DMS53 treated with DMSO at 0.1 percent for 48 hours (cell line): Measurements from ENCODE around the gene MYO5B.
"Not testable (repeated sequence)": the region's sequence is repeated elsewhere in the genome, so short reads cannot be mapped to it uniquely, and the experiment has no call there.

ENCODE experiments used
- DNase-seq: peaks from one replicate; lab custom pipeline; 2025; ENCODE audit not compliant: unreplicated experiment; lab: John Stamatoyannopoulos, UW

Gene MYO5B

GRCh38 chr18:50194631-50195532, at the start of gene MYO5B:
Gene MYO5B (minus strand): TSS chr18:50195147. CDS start chr18:50194793, 354 bp downstream.
- peak; percentile 95 for DNase-seq

- not testable (repeated sequence) for DNase-seq
Measured at GRCh38 chr18:50241768-50242167, 46.8 kb upstream of the MYO5B start.

DNA sequence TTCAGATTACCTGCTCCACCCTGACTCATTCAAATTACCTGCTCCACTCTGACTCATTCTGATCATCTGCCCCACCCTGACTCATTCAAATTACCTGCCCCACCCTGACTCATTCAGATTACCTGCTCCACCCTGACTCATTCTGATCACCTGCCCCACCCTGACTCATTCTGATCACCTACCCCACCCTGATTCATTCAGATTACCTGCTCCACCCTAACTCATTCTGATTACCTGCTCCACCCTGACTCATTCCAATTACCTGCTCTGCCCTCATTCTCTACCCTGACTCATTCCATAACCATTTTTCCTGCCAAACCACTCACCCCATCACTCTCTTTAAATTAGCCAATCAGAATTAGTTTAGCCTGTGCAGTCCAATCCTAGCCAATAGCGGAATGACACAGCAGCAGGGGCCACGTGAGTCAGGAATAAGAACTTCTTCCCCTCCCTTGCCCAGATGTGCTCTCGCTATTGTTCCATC, 45.2 kb upstream of the MYO5B start:
- DNase-seq, result no peak

DNA sequence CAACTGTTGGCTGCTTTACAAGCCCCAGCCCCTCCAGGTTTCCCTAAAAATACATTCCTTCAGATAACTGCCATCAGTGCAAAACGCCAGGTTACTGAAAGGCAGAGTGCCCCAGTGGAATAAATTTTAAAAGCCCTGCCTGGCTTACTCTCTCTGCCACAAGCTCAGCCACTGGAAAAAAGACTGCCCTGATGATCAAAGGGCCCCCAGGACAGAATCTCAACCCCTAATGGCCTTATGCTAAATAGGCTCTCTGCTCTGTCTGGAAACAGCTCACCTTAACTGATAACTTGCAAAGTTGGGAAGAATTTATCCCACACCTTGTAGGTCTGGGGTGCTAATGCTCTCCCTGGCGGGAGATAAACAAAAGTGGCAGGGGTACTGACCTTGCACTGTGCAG, 37.5 kb upstream of the MYO5B start:
- DNase-seq, result no peak

DNA sequence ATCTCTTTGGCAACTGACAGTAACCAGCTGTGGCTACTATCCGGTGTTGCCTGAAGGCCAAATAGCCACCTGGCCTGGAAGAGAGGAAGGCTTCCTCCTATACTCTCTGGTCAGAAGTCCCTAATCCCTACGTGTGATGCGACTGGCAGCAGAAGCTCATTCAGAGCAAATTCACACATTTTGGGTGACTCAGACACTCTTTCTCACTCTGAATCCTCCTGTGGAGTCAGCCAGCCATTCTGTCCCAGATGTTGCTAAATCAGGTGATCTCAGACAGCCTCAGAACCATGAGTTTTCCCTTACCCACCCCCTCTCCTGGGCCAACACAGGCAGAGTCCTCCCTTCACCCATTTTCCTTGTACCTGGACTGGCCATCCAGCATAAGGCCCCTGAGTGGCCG, 36.7 kb upstream of the MYO5B start:
- DNase-seq, result no peak

DNA sequence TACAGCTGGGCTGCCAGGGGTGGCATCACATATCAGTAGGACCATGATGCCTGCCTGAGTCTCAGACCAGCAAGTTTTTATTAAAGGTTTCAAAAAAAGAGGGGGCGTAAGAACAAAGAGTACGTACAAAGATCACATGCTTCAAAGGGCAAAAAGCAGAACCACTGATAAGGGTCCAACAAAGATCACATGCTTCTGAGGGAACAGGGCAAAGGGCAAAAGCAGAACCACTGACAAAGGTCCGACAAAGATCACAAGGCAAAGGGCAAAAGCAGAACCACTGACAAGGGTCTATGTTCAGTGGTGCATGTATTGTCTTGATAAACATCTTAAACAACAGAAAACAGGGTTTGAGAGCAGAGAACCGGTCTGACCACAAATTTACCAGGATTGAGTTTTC, 25.3 kb upstream of the MYO5B start:
- DNase-seq, result not testable (repeated sequence)

DNA sequence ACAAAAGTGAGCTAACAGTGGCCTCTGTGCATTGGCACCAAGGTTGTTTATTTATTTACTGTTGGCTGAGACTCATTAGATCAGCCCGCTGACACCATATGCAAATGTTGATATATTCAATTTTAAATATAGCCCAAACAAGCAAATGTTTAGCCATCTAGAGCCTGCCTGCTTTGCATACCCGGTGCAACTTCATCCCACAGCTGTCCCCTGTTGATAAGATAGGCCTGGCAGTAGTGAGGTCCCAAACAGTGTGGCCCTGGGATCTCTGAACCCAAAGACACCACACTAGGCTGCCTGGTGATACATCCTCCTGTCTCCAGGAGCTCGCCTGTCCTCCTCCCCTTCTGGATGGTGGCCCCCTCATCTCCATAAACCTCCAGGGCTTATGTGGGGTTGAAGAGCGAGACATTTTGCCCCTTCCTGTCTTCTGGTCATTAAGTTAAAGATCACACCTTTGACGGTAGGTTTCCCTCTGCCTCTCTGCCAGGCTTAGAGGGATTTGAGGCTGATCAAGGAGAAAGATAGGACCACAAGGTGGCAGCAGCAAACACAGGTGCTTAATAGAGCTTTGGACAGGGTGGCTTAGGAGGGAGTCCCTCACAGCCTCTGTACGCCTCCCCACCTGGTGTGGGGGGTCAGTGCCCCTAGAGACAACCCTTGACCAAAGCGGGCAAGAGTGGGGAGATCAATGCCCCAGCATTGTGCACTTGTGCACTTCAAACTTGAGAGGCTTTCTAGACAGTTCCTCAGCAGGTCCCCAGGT, 23.7 kb upstream of the MYO5B start:
- peak; percentile 28 for DNase-seq

- DNase-seq, result no peak
Measured at GRCh38 chr18:50209311-50209710, 14.4 kb upstream of the MYO5B start.

GRCh38 chr18:50207722-50208121, 12.8 kb upstream of the MYO5B start:
- DNase-seq, result no peak

DNA sequence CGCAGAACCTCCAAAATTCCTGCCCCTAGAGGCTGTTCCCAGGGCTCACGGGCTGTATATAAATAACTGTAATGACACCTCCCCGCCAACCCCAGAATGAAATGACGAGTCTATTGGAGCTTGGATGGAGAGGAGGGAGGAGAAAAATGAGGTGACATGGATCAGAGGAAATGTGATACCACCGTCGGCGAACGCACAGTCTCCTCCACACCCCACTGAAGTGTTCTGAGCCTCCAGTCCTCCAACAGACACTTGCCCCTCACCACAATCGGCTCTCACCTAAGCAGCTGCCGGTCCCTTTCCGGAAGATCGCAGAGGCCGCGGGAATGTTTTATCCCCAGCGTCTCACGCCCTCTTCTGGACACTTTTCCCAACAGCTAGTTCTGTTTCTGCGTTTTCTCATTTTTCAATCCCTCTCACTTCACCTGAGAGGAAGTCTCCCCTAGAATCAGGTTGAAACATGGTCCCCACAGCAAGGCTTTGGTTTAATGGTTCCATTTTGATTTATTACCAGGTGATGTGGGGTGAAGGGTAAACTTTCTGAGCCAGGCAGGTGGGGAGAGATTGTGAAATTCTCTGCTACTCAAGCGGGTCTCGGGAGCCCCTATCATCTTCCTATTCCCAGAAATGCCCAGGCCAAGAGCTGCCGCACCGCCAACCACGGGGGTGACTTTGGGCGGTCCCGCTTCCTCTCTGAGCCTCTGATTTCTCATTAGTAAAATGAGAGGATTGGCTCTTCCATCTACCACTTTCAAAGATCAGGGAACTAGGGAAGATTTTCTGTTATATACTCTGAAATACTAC, 9.1 kb upstream of the MYO5B start:
- peak; percentile 79 for DNase-seq

- DNase-seq, result no peak
Measured at GRCh38 chr18:50201476-50202018, 6.6 kb upstream of the MYO5B start.

GRCh38 chr18:50199921-50200320, 5.0 kb upstream of the MYO5B start:
- DNase-seq, result no peak

DNA sequence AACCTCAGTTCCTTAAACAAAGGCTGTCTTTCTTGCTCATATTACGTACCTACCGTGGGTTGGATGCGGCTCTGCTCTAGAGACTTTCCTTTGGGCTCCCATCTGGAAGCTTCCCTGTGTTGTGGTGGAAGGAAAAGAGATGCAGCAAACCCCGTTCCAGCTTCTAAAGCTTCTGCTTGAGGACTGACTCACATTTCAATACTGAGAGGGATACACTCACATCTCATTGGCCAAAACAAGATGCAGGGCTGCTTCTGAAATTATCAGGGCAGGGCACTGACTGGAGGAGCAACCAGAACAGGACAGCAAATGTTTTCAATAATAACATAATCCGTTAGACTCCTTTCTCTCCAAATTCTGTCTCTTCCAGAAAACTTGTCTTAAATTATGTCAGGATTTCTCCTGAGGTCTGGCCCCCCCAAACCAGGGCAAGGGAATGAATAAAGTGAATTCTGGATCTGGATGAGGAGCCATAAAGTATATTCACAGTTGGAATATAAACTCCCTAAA, 4.5 kb upstream of the MYO5B start:
- no peak for DNase-seq

DNA sequence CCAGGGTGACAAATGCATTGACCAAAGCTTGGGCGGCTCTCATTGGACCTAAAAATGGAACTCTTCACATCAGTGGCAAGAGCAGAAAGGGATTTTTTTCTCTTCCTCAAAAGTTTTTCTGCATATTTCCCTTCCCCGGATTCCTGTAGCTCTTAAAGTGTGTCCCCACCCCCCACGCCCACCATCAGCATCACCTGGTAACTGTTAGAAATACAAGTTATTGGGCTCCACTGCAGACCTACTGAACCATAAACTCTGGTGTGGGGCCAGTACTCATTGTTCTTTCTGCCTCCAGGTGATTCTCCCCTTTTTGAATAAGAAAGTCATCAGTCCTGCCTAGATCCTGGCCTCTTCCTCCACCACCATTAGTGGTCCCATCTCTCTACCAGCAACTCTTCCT, 1.3 kb upstream of the MYO5B start:
- no peak for DNase-seq

DNA sequence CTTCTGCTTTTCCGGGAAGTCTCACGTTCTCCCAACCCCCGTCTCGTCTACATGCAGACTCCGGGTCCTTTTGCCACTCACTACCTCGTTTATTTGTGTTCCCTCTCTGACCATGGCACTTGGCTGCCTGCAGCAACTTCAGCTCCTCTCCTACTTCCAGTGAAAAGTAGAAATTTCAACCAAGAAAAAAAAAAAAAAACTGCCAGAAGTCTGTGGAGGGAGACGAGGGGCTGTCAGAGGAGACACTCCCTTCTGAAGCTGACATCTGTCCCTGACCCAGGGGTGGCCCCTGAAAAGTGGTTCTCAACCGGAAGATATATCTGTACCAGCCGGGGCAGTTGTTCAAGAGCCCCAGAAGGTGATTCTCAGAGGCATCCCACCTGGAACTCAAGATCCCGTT, 742 bp upstream of the MYO5B start:
- no peak for DNase-seq

DNA sequence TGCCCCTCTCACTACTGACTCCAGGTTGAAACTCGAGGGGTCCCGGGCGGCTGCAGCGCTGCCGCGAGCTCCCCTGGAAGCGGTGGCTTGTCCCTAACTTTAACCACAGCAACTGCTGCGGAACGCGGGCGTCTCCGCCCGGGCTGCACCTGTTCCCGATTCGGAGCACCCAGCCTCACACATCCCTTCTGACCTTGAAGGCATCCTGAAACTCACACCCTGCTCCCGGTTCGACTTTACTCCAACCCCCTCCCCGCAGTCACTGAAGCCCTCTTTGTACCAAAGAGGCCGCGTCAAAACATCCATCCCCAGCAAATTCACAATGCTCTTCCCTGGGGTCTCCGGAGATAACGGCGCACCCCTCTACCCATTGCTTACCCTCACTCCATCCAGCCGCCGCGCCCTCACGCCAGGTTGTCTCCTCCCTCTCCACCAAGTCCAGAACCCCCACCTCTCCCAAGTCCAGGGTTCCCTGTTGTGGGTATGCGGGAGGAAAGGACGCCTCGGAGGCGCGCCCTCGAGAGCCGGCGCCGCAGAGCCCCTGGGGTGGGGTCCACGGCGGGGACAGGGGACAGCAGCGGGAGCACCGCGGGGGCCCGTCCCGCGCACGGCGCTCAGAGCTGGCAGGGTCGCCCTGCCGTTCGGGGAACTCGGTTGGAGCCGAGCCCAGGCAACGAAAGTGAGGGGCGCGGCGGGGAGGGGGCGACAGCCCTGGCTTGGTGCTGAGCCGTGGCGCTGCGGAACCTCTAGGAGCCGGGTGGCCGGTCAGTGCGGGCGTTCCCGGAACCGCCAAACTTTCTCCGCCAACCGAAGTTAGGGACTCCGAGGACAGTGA, 934 bp downstream of the MYO5B start:
- peak; percentile 30 for DNase-seq

- no peak for DNase-seq
Measured at GRCh38 chr18:50192995-50193795, 1.8 kb downstream of the MYO5B start.

- DNase-seq, result no peak
Measured at GRCh38 chr18:50190926-50191325, 4.0 kb downstream of the MYO5B start.

- no peak for DNase-seq
Measured at GRCh38 chr18:50190236-50190635, 4.7 kb downstream of the MYO5B start.
